Smooth muscle cell (in vitro differentiated cells): ENCODE results near the gene POLA1. TPM values are rescaled to one million over a fixed set of nuclear protein-coding genes. Genes with fewer than 3 reads are reported as not detected.
A peak's percentile ranks its signal among the peaks of the same experiment; 100 is the strongest.

Experiments
- DNase-seq: peaks from one replicate; lab custom pipeline; 2025; ENCODE audit not compliant: unreplicated experiment; lab: John Stamatoyannopoulos, UW
- H2AFZ ChIP-seq: fragments of 200-600 bp; sonication (generic); 2 replicates; pipeline ENCODE4 v1.6.0; 2016; ENCODE audit warnings: antibody characterized with exemption, low read depth, mild to moderate bottlenecking
- H3F3A ChIP-seq: fragments of 200-600 bp; sonication (generic); 2 replicates; pipeline ENCODE4 v1.6.0; 2017; ENCODE audit warnings: antibody characterized with exemption, low read depth
- H3K27ac ChIP-seq: fragments of 200-600 bp; sonication (generic); 2 replicates; pipeline ENCODE4 v1.5.1; 2016; ENCODE audit warnings: low read depth, mild to moderate bottlenecking
- H3K27me3 ChIP-seq: fragments of 200-600 bp; sonication (generic); 2 replicates; pipeline ENCODE4 v1.6.1; 2016; ENCODE audit warnings: low read depth, mild to moderate bottlenecking
- H3K36me3 ChIP-seq: fragments of 200-600 bp; sonication (generic); 2 replicates; pipeline ENCODE4 v1.5.1; 2016; ENCODE audit warnings: low read depth
- H3K4me1 ChIP-seq: fragments of 200-600 bp; sonication (generic); 2 replicates; pipeline ENCODE4 v1.5.1; 2016; ENCODE audit warnings: low read depth
- H3K4me2 ChIP-seq: fragments of 200-600 bp; sonication (generic); 2 replicates; pipeline ENCODE4 v1.6.0; 2016; ENCODE audit warnings: mild to moderate bottlenecking
- H3K4me3 ChIP-seq: fragments of 200-600 bp; sonication (generic); 2 replicates; pipeline ENCODE4 v1.5.1; 2016; ENCODE audit warnings: mild to moderate bottlenecking
- H3K79me2 ChIP-seq: fragments of 200-600 bp; sonication (generic); 2 replicates; pipeline ENCODE4 v1.6.0; 2016; ENCODE audit warnings: low read depth, mild to moderate bottlenecking
- H3K9ac ChIP-seq: fragments of 200-600 bp; sonication (generic); 2 replicates; pipeline ENCODE4 v1.6.0; 2016; ENCODE audit warnings: low read depth
- H3K9me3 ChIP-seq: fragments of 200-600 bp; sonication (generic); replicated peaks from 2 replicates; pipeline ENCODE4 v1.5.1; 2016; ENCODE audit warnings: low read depth
- H4K20me1 ChIP-seq: fragments of 200-600 bp; sonication (generic); 2 replicates; pipeline ENCODE4 v1.6.0; 2016; ENCODE audit warnings: low read depth
- CTCF ChIP-seq: fragments of 200-600 bp; sonication (generic); IDR thresholded peaks from 2 replicates; pipeline ENCODE4 v1.5.1; 2017; ENCODE audit warnings: borderline replicate concordance, mild to moderate bottlenecking, antibody characterized with exemption; ENCODE audit not compliant: insufficient read depth, poor library complexity, severe bottlenecking
- WGBS: methylation state at CpG from one replicate; pipeline ENCODE4 v1.1.7; 2016; ENCODE audit warnings: low lambda C conversion rate; 5-methylcytosine and 5-hydroxymethylcytosine counted together
- polyA plus RNA-seq: library from polyadenylated mRNA; unstranded; fragments of >200 nt; fragmentation: Nextera tagmentation; extraction: Ambion mirVana; gene quantifications from 2 replicates; pipeline ENCODE4 v1.2.1, GENCODE V29; 2016
- total RNA-seq: library from RNA; depleted of rRNA; stranded (reverse); fragments of >200 nt; gene quantifications from 2 replicates; pipeline ENCODE4 v1.2.3, GENCODE V29; 2014

POLA1 gene
- total and polyA plus RNA-seq, 2 experiments from 2014 or later = 5.4 to 11.7 TPM

DNA sequence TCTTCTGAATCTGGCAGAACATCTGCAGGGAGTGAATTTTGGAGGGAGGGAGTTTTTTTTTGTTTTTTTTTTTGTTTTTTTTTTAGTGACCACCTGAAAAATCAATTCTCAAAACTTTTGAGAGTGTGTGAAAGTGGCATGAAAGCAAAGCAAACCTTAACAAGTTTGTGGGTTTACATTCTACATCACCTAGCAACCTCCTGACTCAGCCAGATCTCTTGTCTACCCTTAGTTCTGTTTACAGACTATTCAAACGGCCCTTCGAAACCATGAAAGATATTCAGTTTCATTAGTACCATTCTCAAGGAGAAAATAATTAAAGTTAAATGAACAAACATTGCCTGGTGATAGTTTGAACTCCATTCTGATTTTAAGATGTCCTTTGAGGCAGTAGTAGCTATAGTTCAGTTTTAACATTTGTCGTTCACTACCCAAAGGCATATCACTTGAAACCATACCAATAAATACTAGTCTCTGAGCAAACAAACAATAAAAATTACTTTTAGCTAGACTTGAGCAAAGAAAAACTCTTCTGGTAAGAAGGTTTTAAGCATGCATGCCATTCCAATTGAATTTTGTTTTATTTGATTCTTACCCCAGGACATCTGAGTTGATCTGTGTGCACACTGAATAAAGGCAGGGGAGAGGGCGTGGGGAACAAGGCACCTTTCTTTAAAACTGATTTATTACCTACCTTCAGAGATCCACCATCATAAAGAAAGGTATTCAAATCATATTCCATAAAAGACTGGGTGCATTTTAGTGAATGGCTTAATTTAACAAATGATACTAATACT, 184.3 kb downstream of the POLA1 start:
- Histone ChIP-seq H3F3A (no peaks in the 10 kb centered on the region), H3K9me3 (no peaks in the 10 kb centered on the region), H3K27ac (no peak overlapping the region), H3K9ac (peak overlapping the region; percentile 29), H3K36me3 (no peaks in the 10 kb centered on the region), H3K4me2 (no peak overlapping the region), H3K4me1 (peaks cover 50% of the 10 kb centered on the region), H3K79me2 (no peaks in the 10 kb centered on the region), H3K27me3 (no peaks in the 10 kb centered on the region), H3K4me3 (peak overlapping the region; percentile 12), H4K20me1 (no peaks in the 10 kb centered on the region), H2AFZ (no peak overlapping the region)
- 71% methylated on average over 4 of the region's 4 CpGs for WGBS
- no peak for TF ChIP-seq CTCF
- DNase-seq = no peak

DNA sequence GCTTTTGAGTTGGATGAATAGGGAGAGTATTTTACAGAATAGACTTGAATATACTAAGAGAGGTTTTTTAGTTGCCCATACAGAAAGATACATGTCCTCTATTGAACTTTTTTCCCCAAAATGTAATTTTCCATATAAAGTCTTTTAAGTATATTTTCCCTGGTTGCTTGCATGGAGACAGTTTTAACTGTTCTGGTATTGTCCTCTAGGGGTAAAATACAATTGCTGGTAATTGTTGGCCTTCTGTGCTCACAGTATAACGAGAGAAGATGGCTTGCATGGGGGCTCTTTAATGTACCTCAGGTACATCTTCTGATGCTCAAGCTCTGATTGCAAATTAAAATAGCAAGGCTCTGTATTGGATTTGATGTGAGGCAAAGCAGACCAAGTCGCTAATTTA, 186.0 kb downstream of the POLA1 start:
- Histone ChIP-seq H3K9ac (no peak overlapping the region), H4K20me1 (no peaks in the 10 kb centered on the region), H3K4me3 (no peak overlapping the region), H3F3A (no peaks in the 10 kb centered on the region), H3K4me1 (peaks cover 56% of the 10 kb centered on the region), H3K4me2 (no peak overlapping the region), H3K79me2 (no peaks in the 10 kb centered on the region), H3K36me3 (no peaks in the 10 kb centered on the region), H3K27me3 (no peaks in the 10 kb centered on the region), H3K9me3 (no peaks in the 10 kb centered on the region), H3K27ac (no peak overlapping the region), H2AFZ (no peak overlapping the region)
- no peak for TF ChIP-seq CTCF
- 96% methylated on average over 2 of the region's 2 CpGs for WGBS
- no peak for DNase-seq

DNA sequence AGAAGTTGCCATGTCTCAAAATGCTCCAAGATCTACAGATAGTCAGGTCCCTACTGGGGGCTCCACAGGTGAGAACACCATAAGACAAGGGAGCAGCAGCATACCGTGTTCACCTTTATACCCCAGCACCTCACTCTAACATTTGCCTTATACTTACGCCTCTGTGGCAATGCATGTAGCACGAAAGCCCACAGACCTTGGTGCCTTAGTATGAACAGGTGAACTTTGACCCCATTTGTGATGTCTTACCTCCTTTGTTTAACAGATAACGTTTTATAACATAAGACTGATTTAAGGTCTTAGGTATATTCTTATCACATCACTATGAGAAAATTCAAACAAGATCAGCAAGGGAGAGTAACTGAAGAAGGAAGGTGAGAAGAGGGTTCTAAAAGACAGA, 193.2 kb downstream of the POLA1 start:
- Histone ChIP-seq H3F3A (no peaks in the 10 kb centered on the region), H2AFZ (no peak overlapping the region), H3K9ac (no peak overlapping the region), H4K20me1 (no peaks in the 10 kb centered on the region), H3K36me3 (peaks cover 5% of the 10 kb centered on the region), H3K4me3 (no peak overlapping the region), H3K79me2 (no peaks in the 10 kb centered on the region), H3K27ac (no peak overlapping the region), H3K27me3 (no peaks in the 10 kb centered on the region), H3K9me3 (no peaks in the 10 kb centered on the region), H3K4me2 (no peak overlapping the region), H3K4me1 (peaks cover 9% of the 10 kb centered on the region)
- no peak for DNase-seq
- no peak for TF ChIP-seq CTCF
- 96% methylated on average over 4 of the region's 4 CpGs for WGBS

GRCh38 chrX:24890677-24891076, 197.0 kb downstream of the POLA1 start:
- no peaks in the 10 kb centered on the region for H3K9me3 ChIP-seq
- no peaks in the 10 kb centered on the region for H3K27me3 ChIP-seq
- no peak overlapping the region for H3K9ac ChIP-seq
- H3K4me3 ChIP-seq = no peak overlapping the region
- H3F3A ChIP-seq = no peaks in the 10 kb centered on the region
- peaks cover 5% of the 10 kb centered on the region for H3K36me3 ChIP-seq
- H3K4me1 ChIP-seq = peaks cover 5% of the 10 kb centered on the region
- H2AFZ ChIP-seq = no peak overlapping the region
- DNase-seq = no peak
- WGBS = 92% methylated on average over 2 of the region's 2 CpGs
- no peak overlapping the region for H3K4me2 ChIP-seq
- H3K79me2 ChIP-seq = no peaks in the 10 kb centered on the region
- H3K27ac ChIP-seq = no peak overlapping the region
- no peaks in the 10 kb centered on the region for H4K20me1 ChIP-seq
- TF ChIP-seq CTCF = no peak
